Breast epithelium (tissue), 3 donors: ENCODE results near the gene MARCHF11.

ENCODE experiments used
- CTCF ChIP-seq, 3 donors: fragments of 450-650 bp; IDR thresholded peaks; one replicate each; pipeline ENCODE4 v1.5.1; 2016 to 2017; ENCODE audit warnings: antibody characterized with exemption in 3 of 3, mild to moderate bottlenecking in 3 of 3, moderate library complexity in 3 of 3
- POLR2AphosphoS5 ChIP-seq, 3 donors: sonication (generic); formaldehyde crosslinking; IDR thresholded peaks; one replicate each; pipeline ENCODE4 v1.6.1; 2017; ENCODE audit warnings: antibody characterized with exemption in 3 of 3

GRCh38 chr5:16147179-16147900, 32.3 kb downstream of the MARCHF11 start:
- TF ChIP-seq CTCF (IDR thresholded peaks at IDR 0.05) (no peak), POLR2AphosphoS5 (IDR thresholded peaks at IDR 0.05) (no peak)
